Glutamatergic neuron (in vitro differentiated cells): Measurements from ENCODE around the gene METTL25. TPM values are rescaled to one million over a fixed set of nuclear protein-coding genes. Genes with fewer than 3 reads are reported as not detected.

Experiments
- DNase-seq: peaks from one replicate; pipeline ENCODE4 v3.0.0; 2022
- H3K27ac Mint-ChIP-seq: one replicate; pipeline ENCODE4 v1.8.0; 2020; ENCODE audit warnings: mild to moderate bottlenecking, mixed read lengths, inconsistent platforms; ENCODE audit not compliant: unreplicated experiment
- H3K27me3 Mint-ChIP-seq: one replicate; pipeline ENCODE4 v1.8.0; 2020; ENCODE audit warnings: mild to moderate bottlenecking, moderate library complexity, mixed read lengths, inconsistent platforms; ENCODE audit not compliant: unreplicated experiment
- H3K36me3 Mint-ChIP-seq: one replicate; pipeline ENCODE4 v1.8.0; 2020; ENCODE audit warnings: mild to moderate bottlenecking, mixed read lengths, inconsistent platforms; ENCODE audit not compliant: unreplicated experiment
- H3K4me1 Mint-ChIP-seq: one replicate; pipeline ENCODE4 v1.8.0; 2020; ENCODE audit warnings: mild to moderate bottlenecking, low read depth, mixed read lengths, inconsistent platforms; ENCODE audit not compliant: unreplicated experiment
- H3K4me3 Mint-ChIP-seq: one replicate; pipeline ENCODE4 v1.8.0; 2020; ENCODE audit warnings: mild to moderate bottlenecking, mixed read lengths, inconsistent platforms; ENCODE audit not compliant: unreplicated experiment
- H3K9me3 Mint-ChIP-seq: one replicate; pipeline ENCODE4 v1.8.0; 2020; ENCODE audit warnings: mild to moderate bottlenecking, moderate library complexity, mixed read lengths, inconsistent platforms; ENCODE audit not compliant: unreplicated experiment
- CTCF ChIP-seq: fragments of 200-600 bp; sonication (generic); IDR thresholded peaks from one replicate; pipeline ENCODE4 v1.5.0; 2021; ENCODE audit not compliant: partially characterized antibody, unreplicated experiment
- total RNA-seq: library from RNA; stranded (reverse); fragmentation: NEBNext Ultra II Directional; extraction: Animal tissue kit (Norgen Biotek cat#: 25700); gene quantifications from one replicate; pipeline ENCODE4 v1.2.1, GENCODE V29; 2021; ENCODE audit not compliant: unreplicated experiment

Gene METTL25
- total RNA-seq, 1 donor from 2014 or later, result 9.8 TPM

- no peaks in the 10 kb centered on the region for H3K9me3 Mint-ChIP-seq
- peaks cover 1% of the 10 kb centered on the region for H3K27me3 Mint-ChIP-seq
- no peaks in the 10 kb centered on the region for H3K4me1 Mint-ChIP-seq
- H3K27ac Mint-ChIP-seq, result no peak overlapping the region
- no peaks in the 10 kb centered on the region for H3K36me3 Mint-ChIP-seq
- no peak for DNase-seq
- no peak overlapping the region for H3K4me3 Mint-ChIP-seq
- TF ChIP-seq CTCF, result no peak
Observed at GRCh38 chr12:82400819-82401218, 42.5 kb downstream of the METTL25 start.

GRCh38 chr12:82406651-82407050, 48.3 kb downstream of the METTL25 start:
- H3K4me3 Mint-ChIP-seq, result no peak overlapping the region
- TF ChIP-seq CTCF, result no peak
- H3K4me1 Mint-ChIP-seq, result no peaks in the 10 kb centered on the region
- no peak overlapping the region for H3K27ac Mint-ChIP-seq
- no peaks in the 10 kb centered on the region for H3K36me3 Mint-ChIP-seq
- H3K27me3 Mint-ChIP-seq, result peaks cover 1% of the 10 kb centered on the region
- no peaks in the 10 kb centered on the region for H3K9me3 Mint-ChIP-seq
- no peak for DNase-seq

- TF ChIP-seq CTCF, result no peak
- no peak for DNase-seq
- Mint-ChIP-seq H3K36me3 (no peaks in the 10 kb centered on the region), H3K27ac (no peak overlapping the region), H3K27me3 (peaks cover 1% of the 10 kb centered on the region), H3K4me1 (no peaks in the 10 kb centered on the region), H3K9me3 (no peaks in the 10 kb centered on the region), H3K4me3 (no peak overlapping the region)
Observed at GRCh38 chr12:82407481-82407880, 49.2 kb downstream of the METTL25 start.

- Mint-ChIP-seq H3K36me3 (no peaks in the 10 kb centered on the region), H3K4me1 (no peaks in the 10 kb centered on the region), H3K9me3 (no peaks in the 10 kb centered on the region), H3K27me3 (peaks cover 1% of the 10 kb centered on the region), H3K27ac (no peak overlapping the region), H3K4me3 (no peak overlapping the region)
- DNase-seq, result no peak
- TF ChIP-seq CTCF, result no peak
Observed at GRCh38 chr12:82408844-82409243, 50.5 kb downstream of the METTL25 start.

GRCh38 chr12:82411546-82412230, 53.4 kb downstream of the METTL25 start:
- H3K27ac Mint-ChIP-seq, result no peak overlapping the region
- no peak for TF ChIP-seq CTCF
- no peak for DNase-seq
- H3K9me3 Mint-ChIP-seq, result no peaks in the 10 kb centered on the region
- H3K36me3 Mint-ChIP-seq, result no peaks in the 10 kb centered on the region
- H3K4me1 Mint-ChIP-seq, result no peaks in the 10 kb centered on the region
- no peak overlapping the region for H3K4me3 Mint-ChIP-seq
- H3K27me3 Mint-ChIP-seq, result no peaks in the 10 kb centered on the region
